Activated CD4-positive, alpha-beta T cell treated with anti-CD3 and anti-CD28 coated beads, Interleukin-2, amount 50 U/mL, for 48 hours (primary cell): ENCODE measurements around the gene IKZF3.

Experiments used
- DNase-seq, 2 experiments: peaks; one replicate each; pipeline ENCODE4 v3.0.0-alpha.2; 2020

Gene IKZF3

DNA sequence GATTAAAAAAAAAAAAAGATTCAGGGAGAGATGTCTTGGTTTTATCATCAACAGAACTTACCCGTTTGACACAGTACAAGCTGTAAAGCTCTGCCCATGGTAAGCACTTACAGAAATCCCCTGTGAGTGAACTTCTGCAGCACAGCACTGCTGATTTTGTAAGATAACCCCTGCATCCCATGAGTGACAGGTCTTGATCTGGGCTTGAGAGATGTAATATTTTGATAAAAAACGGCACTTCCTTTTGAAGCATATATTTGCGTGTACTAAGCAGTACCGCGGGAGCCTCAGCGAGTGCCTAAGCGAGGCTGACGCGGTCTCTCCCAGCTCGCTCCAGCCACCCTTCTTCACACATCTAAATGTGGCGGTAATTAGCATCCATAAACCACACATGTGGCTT is 50.5 kb downstream of the IKZF3 start:
- DNase-seq: peak; percentile 47 to 58

DNA sequence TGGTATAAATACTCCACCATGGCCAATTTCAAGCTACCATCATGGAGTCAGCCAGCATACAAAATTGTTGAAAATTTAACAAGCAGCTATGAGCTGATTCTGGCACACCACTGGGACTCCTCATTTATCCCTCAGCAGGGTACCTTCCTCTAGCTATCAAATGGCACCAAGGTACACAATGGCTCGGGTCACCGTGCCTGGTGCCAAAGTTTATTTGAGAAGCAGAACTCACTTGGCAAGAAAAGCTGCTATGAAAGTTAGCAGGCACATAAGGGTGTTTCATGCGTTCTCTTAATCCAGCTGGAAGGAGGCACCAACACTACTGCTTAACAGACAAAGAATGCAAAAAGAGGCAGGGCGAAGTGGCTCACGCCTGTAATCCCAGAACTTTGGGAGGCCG is 51.6 kb downstream of the IKZF3 start:
- DNase-seq: no peak

DNA sequence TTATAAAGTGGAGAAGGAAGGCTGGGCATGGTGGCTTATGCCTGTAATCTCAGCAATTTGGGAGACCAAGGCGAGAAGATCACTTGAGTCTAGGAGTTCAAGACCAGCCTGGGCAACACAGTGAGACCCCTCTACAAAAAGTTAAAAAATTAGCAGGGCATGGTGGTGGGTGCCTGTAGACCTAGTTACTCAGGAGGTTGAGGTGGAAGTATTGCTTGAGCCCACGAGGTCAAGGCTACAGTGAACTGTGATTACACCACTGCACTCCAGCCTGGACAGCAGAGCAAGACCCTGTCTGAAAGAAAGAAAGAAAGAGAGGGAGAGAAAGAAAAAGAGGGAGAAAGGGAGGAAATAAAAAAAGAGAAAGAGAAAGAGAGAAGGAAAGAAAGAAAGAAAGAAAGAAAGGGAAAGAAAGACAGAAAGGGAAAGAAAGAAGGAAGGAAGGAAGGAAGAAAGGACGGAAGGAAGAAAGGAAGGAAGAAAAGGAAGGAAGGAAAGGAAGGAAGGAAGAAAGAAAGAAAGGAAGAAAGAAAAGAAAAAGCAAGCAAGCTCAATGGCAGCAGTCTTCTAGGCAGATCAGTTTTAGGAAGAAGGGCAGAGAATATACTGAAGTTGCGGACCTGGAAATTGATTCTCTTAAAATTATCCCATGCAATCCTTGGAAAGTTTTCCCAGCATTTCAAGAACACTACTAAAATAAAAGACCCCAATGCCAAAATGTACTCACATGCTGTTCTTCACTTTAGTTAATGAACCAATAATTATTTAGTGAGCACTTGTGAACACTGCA is 53.0 kb downstream of the IKZF3 start:
- DNase-seq: no peak

DNA sequence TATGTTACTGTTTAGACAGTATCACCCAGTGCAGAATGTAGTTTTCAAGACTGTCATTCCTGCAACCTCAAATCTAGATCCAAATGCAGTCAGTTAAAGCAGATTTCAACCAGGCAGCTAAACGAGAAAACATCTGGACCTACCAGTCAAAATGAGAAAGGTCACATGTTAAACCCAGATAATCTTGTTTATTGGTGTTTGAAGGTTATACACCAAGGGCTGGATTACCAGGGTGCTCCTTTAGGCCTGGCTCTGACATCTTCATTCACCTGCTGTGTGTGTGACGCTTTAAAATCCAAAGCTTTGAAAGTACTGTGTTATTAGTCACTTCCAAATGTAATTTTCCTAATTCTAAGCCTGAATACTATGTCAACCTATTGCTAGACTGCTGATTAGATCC is 54.9 kb downstream of the IKZF3 start:
- no peak for DNase-seq

DNA sequence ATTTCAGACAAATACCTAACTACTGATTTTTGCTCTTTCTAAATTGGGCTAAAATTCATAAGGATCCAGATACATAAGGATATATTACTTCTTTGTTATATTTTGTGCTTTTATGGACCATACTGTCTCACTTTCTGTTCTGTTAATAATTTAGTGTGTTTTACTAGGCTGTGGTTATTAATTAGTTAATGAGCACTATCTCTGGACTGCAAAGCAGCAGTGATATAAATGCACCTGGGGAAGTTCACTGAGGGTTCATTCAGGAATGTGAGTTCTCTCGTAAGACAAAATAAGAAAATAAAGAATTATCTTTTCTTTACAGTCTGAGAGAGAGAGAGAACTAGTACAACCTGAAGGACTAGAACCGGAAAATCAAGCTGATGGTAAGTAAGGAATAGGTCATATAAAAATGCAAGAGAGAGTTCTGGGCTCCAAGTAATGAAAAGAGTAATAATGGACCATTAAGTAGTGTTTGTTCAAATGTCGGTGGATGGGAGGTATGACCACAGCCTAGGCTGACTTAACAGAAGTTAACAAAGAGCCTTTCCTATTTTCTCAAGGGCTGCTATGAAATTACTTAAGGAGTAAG is 55.6 kb downstream of the IKZF3 start:
- no peak for DNase-seq

DNA sequence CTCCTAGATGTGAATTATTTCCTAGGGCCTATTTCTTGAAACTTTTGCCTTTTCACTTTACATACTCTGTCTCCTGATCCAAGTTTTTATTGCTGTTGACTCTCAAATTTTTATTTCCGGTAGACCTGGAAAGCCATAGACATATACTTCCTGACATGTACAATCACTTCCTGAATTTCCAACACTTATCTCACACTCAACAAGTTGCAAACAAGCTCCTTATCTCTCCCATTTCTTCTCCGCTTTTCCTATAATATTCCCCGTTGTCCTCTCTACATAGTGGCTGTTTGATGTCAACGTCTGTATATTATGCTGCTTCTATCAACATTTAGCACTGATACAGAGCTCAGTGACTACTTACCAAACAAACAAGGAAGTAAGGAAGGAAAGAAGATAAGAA is 59.3 kb downstream of the IKZF3 start:
- no peak for DNase-seq

DNA sequence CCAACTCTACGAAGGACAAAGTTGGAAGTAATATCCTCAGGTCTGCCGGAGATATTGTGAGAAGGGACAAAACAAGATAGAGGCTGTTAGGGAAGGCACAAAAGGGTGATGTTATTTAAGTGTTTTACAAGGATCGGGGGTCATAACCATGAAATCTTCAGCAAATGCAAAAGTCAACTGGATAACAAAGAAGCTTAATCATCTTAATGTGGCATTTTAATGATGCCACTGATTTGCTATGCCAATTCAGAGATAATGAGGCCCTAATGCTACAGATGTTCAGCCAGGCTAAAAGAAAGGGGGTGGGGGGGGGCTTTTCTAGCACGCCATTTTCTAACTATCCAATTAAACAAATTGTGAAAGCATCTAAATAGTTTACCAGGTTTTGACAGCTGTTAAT is 63.1 kb downstream of the IKZF3 start:
- DNase-seq: no peak

DNA sequence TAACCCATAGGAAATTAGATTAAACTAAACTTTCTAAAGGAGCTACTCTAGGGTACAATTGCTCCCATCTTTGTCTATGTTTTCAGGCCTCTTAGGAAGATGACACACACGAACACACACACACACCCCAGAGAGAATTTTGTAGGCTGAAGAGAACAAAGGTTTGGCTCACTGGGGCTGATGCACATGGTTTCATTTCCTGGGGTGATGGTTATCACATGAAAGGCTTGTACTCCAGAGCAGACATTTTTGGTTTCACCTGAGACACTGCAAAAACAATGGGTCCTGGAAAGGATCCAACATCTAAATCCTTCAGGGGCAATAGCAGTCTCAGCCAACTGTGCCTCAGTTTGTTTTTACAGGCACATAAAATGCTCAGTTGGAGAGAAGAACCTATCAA is 63.6 kb downstream of the IKZF3 start:
- DNase-seq: peak; percentile 44 to 56

DNA sequence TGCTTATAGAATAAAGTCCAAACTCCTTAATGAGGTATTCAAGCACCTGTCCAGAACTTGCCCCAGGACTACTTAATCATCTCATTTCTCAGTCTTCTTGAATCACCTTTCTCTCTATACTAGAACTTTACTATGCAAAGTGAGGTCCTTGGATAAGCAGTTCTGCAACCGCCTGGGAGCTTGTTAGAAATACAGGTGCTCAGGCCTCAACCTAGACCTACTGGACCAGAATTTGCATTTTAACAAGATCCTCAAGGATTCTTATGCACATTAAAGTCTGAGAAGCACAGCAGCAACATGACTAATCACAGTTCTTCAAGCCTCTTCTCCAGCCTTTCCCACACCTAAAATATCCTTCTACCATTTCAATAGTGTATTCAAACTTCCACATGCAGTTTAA is 64.7 kb downstream of the IKZF3 start:
- no peak for DNase-seq

DNA sequence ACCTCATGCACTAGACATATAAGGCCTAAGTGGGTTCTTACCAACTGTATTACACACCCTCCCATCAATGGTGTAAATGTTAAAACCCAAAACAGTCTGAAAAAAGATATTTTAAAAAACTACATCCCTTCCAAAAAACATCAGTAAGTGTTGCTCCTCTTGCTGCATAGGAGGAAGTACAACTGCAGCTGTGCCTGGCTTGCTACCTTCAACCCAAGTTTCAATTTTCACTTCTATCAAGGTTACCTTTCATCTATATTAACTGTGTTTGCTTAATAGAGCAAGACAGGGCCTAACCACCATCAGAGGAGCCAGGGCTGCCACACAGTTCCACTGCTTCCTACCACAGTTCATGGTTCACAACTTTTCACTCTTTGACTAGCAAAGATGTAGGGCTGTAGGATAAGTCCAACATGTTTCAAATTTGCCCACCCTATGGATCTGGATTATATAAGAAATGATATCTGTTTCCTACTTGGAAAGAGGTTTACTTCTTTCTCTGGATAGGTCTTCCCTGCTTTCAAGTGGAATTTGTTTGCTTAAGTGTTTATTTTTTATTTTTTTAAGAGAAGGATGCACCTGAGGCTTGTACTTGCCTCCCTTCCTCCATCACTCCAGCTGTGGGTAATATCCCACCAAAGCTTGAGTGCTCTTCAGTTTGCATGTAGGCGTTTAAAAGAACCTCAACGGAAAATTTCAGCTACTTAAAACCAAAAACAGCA is 69.7 kb downstream of the IKZF3 start:
- no peak for DNase-seq

DNA sequence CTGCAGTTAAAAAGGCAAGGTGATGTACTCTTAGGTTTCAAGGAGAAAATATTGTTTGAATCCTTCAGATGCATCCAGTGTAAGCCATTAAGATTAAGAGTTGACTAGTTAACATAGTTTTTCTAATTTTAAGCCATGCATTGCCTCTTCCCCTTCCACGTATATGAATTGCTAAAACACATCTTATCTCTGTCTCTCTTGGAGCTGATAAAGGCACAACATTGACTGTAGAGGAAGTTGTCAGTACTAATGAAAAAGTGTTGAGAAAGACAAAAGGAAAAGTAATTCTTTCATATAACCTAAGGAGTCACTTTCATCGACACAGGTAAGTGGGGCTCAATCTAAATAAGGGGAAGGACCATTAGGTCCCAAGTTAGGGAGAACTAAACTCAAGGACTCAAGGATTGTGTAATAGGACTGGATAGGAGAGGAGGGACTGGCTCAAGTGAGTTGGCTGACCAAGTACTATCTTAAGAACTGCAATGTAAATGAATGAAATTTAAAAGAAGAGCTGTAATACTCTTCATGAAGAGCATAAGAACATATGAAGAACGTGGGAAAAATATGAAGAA is 70.7 kb downstream of the IKZF3 start:
- no peak for DNase-seq

DNA sequence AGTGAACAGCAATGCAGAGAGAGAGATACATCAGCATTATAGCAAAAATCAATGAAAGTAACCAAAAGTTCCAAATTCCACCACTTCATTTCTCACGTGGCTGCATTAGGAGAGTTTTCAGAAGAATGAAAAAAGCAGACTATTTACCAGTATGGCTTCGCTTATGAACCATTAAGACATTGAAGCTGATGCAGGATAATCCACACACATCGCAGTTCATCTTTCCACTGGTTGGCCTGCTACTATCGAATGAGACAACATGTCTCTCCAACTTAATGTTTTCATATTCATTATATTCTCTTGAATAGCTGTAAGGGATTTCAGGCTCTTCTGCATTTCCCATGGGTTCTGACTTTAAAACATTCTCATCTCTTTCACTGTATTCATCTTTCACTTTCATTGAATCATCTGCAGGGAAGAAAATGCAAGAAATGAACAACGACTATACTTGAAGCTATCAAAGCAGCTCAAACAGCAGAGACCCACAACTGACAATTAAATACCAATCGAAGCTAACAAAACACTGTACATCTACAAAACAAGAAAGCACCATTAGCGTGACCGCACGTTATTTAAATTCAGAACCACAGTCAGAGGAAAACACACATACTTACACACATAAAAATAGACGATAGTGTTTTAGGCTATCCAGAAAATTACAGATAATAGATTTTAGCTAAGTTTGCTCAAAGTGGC is 71.4 kb downstream of the IKZF3 start:
- DNase-seq: no peak

DNA sequence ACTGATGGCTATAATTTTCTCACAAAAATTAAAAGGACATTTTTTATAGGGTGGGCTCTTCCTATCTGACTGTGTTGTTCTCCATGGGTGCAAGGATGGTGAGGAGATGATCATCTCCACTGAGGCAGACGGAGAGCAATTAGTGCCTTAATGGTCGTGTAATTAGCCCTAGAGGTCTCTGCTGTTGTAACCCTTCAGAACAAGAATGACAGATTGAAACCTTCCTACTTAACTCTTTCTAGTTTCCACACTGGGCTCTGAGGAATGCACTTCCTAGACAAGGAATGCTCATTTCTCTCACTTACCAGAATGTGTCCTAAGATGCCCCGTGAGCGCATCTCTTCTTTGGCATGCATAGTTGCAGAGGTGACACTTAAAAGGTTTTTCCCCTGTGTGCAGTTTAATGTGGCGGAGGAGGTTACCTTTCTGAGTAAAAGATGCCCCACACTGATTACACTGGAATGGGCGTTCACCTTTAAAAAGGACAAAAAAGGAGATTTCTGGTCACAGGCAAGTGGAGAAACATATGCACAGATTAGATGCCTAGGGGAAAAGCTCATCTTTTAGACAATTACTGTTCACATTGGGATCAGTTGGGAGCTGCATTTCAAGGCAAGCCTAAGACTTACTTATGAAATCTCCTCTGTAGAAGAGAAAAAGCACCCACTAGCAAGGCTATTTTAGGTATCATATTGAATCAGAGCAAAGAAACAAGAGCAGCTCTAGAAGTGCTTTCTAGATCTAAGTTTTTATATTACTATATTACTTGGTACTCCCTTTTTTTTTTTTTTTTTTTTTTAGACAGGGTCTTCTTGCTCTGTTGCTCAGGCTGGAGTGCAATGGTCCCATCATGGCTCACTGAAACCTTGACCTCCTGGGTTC is 72.8 kb downstream of the IKZF3 start:
- peak; percentile 46 to 62 for DNase-seq

DNA sequence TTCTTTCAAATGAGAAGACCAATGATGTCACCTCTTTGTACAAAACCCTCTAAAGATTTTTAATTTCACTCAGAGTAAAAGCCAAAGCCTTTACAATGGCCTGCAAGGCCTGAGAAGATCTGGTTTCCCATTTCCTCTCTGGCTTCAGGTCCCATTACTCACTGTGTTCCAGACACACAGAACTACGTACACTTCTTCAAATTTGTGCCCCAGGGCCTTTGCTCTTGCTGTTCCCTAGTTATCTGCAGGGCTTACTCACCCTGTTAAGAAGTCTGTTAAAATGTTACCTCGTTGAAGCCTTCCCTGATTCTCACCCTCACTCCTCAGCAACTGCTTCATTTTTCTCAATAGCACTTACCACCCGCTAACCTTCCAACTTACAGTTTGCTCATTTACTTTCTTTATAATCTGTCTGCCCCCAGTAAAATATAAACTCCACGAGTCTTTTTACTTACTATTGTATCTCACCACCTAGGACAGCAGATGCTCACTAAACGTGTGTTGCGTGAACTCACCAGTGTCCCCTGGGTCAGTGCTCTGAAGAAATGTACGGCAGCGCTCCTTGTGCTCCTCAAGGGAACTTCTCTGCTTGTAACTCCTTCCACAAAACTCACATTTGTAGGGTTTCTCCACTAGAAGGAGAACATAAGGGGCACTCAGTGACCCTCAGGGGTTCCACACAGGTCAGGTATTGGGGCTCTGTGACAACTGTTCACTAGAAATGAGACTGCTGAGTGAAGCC is 76.2 kb downstream of the IKZF3 start:
- no peak for DNase-seq

DNA sequence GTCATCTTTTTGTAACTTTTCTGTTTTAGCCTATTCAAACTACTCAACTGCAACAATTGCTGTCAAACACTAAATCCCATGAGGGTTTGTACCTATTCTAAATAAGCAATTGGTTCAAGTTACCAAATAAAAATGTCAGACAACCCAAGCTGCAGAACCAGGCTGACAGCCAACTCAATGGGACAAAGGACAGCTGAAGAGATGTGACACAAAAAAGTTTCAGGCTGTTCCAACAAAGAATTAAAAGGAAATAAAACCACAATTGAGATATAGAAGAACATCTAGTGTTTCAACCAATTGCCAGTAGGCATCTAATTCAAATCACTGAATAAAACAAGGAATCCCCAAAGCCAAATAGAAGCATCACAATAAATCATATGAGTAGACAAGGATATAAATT is 77.1 kb downstream of the IKZF3 start:
- DNase-seq: no peak

DNA sequence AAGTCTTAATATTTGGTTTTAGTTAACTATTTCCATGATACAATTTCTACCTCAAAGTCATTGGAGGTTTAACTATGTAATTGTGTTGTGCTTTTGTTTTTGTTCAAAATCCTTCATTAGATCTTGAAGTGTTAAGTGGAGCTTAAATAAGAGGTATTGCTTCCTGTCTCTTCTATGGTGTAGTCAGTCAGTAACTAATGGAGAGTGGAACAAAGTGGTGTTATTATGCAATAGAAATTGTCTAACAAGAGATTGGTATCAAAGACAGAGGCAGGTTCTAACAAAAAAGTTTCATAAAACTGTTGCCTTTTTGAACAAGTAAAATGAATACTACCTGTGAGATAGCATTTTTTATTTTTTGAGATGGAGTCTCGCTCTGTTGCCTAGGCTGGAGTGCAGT is 81.1 kb downstream of the IKZF3 start:
- no peak for DNase-seq

DNA sequence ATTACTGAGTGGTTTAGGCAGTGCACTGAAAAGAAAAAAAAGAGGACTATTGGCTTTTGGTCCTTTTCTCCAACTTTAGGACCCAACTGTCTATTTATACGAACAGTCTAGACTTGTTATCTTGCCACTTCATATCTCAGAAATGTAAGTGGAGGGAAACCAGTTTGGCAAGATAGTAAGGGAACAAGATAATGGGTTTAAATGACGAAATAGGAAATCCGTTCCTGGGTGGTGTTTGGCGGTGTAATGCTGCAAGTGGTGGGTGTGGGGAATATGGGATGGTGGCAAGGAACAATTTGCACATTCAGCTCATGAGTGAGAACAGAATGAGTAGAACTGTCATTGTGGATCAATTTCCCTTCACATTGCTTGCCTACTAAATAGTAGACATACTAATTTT is 81.6 kb downstream of the IKZF3 start:
- DNase-seq: no peak

DNA sequence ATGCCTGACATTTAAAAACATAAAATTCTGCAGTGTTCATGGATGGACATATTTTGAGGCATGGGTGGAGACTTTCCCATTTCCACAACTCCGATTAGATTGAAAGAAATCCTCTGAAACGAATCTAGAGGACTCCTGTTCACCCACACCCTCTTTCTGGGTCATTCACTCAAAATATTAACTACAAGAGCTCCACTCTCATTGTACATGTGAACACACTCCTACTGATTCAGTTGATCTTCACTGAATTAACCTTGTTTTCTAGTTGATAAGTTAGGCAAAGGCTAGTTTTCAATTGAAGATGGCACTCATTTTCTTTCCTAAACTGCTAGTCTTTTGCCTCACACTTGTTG is 82.3 kb downstream of the IKZF3 start:
- DNase-seq: no peak

DNA sequence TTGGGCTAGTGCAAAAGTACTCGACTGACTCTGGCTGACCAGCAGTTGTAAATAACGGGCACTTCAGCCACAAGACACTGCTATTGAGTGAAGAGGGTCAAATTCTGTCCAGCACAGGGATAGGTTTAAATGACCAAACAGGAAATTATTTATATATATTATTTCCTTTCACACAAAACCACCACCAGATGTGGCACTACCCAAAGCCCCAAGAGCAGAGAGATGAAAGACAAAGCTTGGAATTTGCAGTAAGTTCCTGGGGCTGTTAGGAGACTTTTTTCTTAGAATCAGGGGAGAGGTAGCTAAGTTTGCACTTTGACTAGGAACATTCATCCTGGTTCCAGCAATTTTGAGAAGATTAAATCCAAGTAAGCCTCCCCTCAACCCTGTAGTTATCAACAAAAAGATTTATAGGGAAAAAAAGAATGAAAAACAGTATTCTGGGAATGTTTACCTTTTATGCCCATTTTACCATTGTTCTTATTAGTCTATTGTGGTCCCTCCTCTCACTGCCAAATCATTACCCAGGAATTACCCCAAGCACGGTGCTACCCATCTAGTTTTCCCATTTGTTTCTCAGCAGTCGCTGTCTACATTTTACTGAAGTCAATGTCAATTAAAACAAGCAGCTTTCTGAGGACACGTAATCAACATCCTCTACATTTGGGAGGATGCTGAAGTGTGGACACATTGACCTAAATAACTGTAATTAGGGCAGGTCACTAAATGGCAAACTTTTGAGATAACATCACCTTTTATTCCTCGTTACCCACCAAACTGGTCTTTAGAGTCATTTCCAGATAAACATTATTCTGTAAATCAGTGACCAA is 82.9 kb downstream of the IKZF3 start:
- no peak for DNase-seq

DNA sequence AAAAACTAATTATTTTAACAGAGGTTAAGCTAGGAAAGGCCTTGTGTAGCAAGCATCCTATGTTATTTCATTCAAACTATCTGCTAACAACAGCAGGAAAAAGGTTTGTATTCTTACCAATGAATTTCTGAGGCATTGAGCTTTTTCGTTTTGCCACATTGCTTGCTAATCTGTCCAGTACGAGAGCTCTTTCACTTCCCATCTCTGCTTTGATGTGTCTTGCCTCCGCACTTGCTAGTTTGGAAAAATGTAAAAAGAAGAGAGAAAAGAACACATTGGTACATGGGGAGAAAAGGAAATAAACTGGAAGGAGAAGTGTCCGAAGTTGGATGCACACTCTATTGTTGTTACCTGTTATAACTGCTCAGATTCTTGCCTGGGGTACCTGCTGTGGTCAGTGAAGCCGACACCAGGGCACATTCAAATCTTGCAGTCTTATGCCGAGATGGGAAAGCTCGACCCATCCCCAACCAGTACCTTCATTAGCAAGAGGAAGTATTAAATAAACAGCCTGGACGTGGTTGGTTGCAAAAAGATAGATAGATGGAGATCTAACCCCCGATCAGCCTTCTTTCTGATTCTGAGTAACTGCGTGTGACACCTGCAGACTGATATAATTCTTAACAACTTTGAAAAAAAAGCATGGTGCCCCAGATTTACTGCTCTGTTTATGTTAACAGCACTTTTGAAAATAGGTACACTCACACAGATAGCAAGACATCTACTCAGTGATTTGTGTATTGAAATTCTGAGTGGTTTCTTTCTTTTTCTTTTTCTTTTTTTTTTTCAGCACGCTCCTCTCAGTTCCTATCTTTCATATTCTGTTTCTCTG is 86.4 kb downstream of the IKZF3 start:
- DNase-seq: no peak
